Left lobe of liver (tissue), 2 donors: ENCODE measurements around the gene NDUFAF5. TPM values are rescaled to one million over a fixed set of nuclear protein-coding genes. Genes with fewer than 3 reads are reported as not detected.

Experiments used
- ATAC-seq: fragments of 200-7000 bp; cut with Tn5 transposase; one replicate; pipeline ENCODE4 v1.9.1; 2020; ENCODE audit warnings: mild to moderate bottlenecking, moderate library complexity
- DNase-seq: peaks from one replicate; pipeline ENCODE4 v3.0.0-alpha.2; 2020; ENCODE audit warnings: low spot score
- total RNA-seq: library from RNA; stranded (reverse); gene quantifications from one replicate; pipeline ENCODE4 v1.2.1, GENCODE V29; 2021
- donor health status: DM: no; HTN: no; CAD: no; lungs with moderate emphysema.
- donor health status: DM: no; HTN: yes; CAD: no.

Gene NDUFAF5
- total RNA-seq, 1 donor from 2014 or later = 12.4 TPM

- DNase-seq = no peak
- ATAC-seq = peak; percentile 64
These were observed 81.0 kb downstream of the NDUFAF5 start for GRCh38 chr20:13865791-13866351.

- no peak for DNase-seq
- no peak for ATAC-seq
These were observed 83.5 kb downstream of the NDUFAF5 start for GRCh38 chr20:13868331-13868730.

GRCh38 chr20:13870170-13870748 is 85.4 kb downstream of the NDUFAF5 start:
- no peak for DNase-seq
- no peak for ATAC-seq

Other genes starting within 250 kb of the NDUFAF5 start
- 5.1 TPM for gene TASP1, start 146.1 kb upstream of the NDUFAF5 start, total RNA-seq
- gene ESF1, start 109 bp upstream of the NDUFAF5 start, total RNA-seq = 4.2 TPM
- gene SEL1L2, start 205.6 kb downstream of the NDUFAF5 start, total RNA-seq = not detected
- 3.7 TPM for gene MACROD2, start 210.5 kb downstream of the NDUFAF5 start, total RNA-seq